ENCODE data around the gene TNPO2.

TNPO2 gene

DNA sequence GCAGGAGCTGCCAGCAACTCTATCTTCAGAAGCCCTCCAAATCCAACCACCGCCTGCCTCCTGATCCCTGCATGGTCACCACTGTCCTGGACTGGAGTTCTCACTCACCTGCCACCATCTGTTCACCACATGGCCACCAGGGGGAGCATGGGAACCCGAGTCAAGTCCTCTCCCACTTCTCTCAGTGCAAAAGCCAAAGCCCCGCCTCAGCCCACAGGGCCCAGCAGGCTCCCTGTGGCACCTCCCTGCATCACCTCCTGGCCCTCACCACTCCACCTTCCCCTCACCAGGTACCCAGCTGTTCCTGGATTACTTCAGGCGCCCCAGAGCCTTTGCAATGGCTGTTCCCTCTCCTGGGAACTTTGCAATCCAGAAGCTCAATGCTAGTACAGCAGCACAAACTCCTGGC lies 47.3 kb downstream of the TNPO2 start:
- DNase-seq (ENCODE audit: low read depth, low spot score) = peak; percentile 78

DNA sequence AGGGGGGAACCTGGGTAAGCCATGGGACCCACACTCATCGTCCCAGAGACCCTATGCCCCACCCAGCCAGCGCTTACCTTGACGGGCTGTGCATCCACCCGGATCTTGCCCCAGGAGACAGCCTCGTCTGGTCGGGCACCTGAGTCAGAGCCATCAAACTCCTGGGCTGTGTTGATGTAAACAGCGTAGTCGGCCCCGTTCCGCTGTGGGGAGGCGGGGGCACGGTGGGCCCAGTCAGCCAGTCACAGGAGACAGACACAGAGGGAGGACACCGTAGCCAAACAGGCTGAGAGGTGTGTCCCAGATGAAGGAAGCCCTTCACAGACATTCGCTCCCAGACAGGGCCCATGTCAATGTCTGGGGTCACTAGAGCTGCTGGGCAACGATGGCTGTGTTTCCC lies 47.8 kb downstream of the TNPO2 start:
- no peak for DNase-seq (ENCODE audit: low read depth, low spot score)

DNA sequence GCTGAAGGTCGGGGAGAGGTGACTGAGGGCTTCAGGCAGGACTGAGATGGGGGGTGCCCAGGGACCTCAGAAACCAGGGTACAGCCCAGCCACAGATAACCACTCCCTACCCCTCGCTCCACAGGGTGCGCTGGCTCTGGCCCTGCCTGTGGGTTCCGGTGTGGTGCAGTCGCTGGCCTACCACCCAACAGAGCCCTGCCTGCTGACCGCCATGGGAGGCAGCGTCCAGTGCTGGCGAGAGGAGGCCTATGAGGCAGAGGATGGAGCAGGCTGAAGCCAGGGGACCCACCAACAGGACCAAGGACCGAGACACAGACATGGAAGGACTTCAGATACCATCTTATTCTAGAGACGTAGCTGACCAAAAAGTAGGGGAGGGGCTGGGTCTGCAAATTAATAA lies 48.3 kb downstream of the TNPO2 start:
- DNase-seq (ENCODE audit: low read depth, low spot score) = no peak

DNA sequence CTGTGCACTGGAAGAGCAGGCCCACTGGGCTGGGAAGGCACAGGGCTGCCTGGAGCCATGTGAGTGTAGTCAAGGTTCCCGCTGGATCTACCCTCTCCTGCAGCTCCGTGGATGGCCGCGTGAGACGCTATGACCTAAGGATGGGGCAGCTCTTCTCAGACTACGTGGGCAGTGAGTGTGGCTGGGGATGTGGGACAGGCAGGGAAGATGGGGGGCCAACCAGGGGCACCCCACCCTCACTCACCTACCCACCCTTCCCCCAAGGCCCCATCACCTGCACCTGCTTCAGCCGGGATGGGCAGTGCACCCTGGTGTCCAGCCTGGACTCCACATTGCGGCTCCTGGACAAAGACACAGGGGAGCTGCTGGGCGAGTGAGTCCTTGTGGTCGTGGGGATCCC lies 51.0 kb downstream of the TNPO2 start:
- DNase-seq (ENCODE audit: low read depth, low spot score) = no peak

DNA sequence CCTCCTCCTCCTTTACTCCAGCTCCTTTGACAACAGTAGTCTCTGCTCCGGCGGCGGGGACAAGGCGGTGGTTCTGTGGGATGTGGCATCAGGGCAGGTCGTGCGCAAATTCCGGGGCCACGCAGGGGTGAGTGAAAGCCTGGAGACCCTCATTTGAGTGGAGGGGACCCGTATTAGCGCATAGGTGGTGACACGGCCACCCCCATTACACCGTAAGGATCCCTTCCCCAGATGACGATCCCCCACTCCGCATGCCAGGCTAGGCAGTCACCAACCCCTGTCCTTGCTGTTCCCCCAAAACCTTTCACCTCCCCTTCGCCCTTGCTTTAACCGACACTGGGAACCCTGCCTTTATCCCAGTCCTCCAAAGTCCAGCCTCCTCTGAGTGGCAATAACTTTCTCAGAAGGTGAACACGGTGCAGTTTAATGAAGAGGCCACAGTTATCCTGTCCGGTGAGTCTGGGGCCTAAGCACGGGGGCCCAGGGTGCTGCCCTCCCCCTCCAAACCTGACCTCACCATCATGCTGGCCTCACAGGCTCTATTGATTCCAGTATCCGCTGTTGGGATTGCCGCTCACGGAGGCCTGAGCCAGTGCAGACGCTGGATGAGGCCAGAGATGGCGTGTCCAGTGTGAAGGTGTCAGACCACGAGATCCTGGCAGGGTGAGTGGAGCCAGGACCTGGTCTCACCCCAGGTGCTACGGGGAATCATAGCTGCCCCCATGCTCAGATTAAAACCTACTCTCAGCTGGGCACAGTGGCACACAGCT lies 53.4 kb downstream of the TNPO2 start:
- no peak for DNase-seq (ENCODE audit: low read depth, low spot score)

DNA sequence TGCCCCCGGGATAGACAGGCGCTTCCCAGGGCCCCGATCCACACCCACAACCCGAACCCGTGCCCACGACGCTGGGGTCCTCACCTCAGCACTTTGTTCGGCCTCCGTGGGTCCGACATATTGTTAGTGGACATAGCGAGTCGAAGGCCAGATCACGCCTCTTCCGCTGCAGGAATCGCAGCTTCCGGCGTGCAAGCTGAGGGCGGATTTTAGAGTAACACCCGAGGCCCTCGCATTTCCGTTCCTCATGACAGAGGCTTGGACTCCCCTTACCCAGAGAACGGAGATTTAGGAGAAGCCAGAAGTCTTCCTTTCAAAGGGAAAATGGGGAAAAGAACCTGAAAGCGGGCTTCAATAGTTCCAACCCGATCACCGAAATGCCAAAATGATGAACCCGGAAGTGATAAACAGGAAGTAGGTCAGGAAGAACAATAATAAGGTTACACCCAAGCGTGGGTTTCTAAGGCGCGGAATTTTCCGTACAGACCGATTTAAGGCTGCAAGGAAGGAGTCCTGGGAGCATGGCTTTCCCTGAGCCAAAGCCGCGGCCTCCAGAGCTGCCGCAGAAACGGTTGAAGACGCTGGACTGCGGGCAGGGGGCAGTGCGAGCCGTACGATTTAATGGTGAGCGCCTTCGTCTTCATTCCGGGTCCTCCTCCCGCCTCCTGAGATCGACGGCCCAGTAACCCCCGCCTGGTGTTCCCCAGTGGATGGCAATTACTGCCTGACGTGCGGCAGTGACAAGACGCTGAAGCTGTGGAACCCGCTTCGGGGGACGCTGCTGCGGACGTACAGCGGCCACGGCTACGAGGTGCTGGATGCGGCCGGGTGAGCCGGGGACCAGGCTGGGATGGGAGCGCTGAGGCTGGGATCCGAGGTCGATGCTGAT lies 54.2 kb downstream of the TNPO2 start:
- DNase-seq (ENCODE audit: low read depth, low spot score) = no peak

DNA sequence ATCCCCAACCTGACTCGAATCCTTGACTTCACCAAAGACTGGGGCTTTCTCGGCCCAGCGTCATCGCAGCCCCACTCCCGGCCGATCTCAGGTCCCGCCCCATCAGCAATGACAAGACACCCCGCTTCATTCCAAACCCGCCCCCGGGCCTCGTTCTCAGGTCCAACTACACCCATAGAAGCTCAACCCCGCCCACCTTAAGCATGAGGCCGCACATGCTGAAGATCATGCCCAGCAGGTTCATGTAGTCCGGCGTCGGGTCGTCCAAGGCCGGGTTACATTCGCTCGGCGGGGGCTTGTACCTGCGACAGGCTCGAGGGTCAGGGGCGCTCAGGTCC lies 54.8 kb downstream of the TNPO2 start:
- DNase-seq (ENCODE audit: low read depth, low spot score) = no peak

DNA sequence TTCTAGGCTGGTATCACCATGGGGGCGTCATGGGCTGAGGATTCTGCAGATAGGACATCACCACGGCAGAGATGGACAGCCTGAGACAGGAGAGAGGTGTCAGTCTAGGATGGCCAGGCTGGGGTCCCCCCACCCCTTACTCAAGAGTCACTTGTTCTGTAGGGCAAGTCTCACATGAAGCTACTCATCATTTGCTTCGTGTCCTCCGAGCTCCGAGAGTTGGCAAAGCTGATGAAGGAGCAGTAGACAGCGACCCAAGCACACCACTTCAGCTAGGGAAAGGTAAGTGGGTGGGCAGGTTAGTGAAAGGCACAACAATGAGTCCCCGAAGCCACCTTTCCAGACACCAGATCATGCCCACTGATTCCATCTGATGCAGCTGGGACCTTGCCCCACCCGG lies 55.4 kb downstream of the TNPO2 start:
- DNase-seq (ENCODE audit: low read depth, low spot score) = no peak

DNA sequence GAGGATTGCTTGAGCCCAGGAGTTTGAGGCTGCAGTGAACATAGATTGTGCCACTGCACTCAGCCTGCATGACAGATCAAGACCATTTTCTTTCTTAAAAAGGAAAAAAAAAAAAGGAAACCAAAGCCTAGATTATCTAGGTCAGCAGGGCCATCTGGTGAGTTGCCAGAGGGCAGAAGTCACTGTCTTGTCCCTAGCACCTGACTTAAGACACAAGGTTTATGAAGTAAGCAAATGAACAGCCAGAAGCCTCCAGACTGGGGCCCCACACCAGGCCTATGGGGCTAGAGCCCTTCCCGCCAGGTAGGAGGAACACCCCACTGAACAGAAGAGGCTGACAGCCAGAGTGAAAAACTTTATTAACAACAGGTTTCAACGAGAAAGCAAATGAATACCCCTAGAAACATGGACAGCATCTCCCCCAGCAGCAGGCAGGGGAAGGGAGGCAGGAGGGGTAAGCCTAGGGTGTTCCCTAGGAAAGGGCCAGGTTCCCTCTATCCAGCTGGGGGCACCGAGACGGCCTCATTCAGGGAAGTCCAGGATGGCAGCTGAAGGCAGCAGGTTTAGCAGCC lies 55.9 kb downstream of the TNPO2 start:
- no peak for DNase-seq (ENCODE audit: low read depth, low spot score)

DNA sequence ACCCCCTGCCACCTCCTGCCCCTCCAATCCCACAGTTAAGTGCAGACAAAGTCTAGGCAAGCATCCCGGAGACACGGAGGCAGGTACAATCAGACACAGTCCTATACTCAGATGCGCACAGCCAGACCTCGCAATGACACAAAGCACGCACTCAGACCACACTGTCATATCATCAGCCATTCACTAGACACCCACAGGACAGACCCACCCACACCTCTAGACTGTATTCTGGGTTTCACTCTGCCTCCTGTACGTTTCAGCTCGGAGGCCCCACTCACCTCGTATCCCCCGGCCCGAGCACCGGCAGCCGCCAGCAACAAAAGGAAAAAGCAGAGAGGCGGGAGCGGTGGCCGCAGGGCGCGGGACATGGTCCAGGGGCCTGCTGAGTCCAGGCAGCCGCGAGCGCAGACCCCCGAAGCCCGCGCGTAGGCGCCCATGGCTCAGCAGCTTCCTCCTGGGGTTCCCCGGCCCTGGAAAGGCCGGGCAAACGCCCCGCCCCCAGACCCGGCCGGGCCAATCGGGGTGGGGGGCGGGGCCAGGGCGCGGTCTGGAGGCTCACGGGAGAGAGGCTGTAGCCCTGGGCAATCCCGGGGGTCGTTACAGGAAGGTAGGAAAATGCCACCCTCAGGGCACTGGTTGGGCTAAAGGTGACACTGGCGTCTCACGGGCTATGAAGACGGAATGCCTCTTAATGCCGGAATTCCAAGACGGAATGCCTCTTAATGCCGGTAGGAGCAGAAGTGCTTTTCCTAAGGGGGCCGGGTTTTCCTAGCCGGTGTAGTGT lies 57.3 kb downstream of the TNPO2 start, which contains the start of the genes MAN2B1 and WDR83:
MAN2B1 (minus strand) TSS at position 478 of the 784 bp plus-strand sequence; CDS start at position 437, 41 bp downstream.
WDR83 (plus strand) TSS at position 543 of the 784 bp plus-strand sequence. CDS start 2,984 bp downstream, outside the sequence.
- DNase-seq (ENCODE audit: low read depth, low spot score) = peak; percentile 73

DNA sequence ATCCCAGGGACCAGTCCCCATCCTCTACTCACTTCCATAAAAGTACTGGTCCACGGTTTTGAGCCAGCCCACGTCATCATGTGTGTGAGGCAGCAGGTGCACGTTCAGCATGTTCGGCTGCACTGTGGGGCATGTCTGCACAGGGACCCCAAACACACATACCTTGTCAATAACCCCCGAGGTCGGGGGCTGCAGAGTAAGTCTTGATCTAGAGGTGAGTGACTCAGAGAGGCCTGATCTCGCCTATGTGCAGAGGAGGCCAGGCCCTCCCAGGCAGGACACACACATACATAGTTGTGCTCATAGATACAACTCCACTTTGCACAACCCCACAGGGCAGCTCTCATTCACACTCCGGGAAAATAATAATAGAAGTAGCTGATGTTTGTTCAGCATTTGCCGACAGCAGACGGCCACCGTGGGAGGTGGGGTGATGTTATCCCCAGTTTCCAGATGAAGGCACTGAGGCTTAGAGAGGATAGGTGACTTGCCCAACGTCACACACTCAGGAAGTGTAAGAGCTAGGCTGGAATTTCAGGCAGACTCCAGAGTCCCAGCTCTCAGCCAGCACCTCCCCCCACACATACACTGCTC lies 58.0 kb downstream of the TNPO2 start:
- DNase-seq (ENCODE audit: low read depth, low spot score) = no peak

DNA sequence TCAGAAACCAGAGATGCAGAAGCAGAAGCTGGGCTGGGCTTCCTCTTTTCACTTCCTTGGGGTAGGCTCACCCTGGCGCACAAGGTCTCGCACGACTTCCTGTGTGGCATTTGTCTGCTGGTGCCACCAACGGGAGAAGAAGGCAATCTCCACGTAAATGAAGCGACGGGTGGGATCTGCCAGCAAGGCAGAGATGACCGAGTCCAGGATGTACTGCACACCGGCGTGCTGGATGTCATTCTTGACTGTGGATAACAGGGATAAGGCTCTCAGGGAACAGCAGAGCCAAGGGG lies 58.5 kb downstream of the TNPO2 start:
- no peak for DNase-seq (ENCODE audit: low read depth, low spot score)

DNA sequence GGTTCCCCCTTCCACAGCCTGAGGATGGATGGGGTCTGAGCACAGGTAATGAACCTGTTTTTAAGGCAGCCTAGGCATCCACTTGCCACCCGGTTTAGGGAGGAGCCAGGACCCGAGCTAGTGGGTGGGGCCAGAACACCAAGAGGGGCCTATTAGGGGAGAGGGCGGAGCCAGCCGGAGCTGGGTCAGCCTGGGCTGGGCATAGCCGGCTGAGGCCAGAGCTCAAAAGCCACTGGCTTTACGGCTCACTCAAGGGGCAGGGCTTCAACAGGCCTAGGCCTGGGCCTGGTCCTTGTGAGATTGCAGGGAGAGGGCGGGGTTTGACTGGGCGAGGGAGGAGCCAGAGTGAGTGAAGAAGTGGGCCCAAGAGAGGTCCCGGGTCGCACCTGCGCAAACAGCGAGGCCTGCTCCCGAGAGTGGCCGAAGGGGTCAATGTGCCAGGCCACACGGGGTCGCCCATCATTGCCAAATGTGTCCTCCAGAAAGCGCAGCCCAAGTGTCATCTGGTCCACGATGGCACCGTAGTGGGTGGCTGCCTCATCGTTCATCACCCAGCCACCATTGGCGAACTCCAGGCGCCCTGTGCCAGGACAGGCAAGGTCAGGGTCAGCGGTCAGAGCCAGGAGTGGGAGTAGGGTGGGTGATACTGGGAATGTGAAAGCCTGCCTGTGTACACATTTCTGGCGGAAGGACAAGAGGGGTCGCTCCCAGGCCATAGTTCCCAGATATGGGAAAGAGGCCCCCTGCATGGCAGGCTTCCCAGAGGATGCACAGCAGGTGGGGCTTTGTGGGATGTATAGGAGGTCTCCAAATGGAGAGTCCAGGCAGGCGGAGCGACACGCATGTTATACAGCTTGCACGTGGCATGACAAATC lies 59.1 kb downstream of the TNPO2 start:
- no peak for DNase-seq (ENCODE audit: low read depth, low spot score)

DNA sequence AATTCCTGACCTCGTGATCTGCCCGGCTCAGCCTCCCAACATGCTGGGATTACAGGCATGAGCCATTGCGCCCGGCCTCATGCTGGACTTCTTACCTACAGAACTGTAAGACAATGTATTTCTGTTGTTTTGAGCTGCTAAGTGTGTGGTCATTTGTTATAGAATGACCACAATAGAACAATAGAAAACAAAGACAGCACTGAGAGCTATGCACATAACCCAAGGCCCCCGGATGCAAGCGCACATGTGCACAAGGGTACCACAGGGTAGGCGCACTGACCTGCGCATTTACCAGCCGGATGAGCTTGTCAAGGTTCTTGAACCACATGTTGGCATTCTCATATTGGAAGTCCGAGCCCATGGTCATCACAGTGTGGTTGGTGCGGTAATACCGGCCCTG lies 62.8 kb downstream of the TNPO2 start:
- no peak for DNase-seq (ENCODE audit: low read depth, low spot score)

DNA sequence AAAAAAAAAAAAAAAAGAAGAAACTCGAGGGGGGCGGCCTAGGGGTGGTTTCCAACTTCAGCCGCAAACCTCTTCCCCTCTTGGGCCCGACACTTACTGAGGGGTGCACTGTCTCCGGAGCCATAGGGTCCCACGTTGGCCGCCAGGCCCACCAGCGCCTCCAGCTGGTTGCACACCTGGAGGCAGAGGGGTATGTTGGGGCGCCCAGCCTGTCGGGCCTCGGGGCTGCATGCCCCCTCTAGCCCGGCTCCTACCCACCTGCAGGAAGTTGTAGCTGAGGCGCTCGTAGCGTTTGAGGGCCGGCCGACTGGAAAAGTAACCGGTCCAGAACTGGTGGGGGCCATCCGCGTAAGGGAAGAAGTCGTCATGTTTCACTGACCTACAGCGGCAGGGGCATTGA lies 65.8 kb downstream of the TNPO2 start:
- DNase-seq (ENCODE audit: low read depth, low spot score) = no peak

DNA sequence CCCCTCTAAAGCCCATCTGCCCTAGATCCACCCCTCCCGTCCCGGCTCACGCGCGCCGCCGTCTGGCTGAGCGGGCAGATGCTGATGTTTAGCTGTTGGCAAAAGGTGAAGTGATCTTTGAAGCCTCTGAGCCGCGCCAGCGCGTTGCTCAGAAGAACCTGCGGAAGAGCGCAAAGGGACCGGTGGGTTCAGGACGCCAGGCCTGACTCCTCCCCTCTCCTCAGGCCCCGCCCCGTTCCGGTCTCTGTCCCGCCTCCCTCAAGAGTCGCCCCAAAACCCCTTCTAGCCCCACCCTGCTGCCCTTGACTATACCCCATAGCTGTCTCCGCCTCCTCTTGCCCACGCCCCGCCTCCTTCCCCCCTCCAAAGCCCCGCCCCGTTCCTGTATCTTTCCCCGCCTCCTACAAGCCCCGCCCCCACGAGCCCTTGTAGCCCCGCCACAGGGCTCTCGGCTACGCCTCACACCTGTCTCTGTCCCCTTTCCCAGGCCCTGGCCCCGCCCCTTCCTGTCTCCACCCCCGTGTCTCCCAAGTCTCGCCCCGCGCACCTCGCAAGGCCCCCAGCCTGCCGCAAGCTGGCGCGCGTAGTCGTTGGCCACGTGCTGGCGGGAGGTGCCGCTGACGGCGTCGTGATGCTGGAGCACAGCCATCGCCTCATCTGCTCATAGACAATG lies 66.7 kb downstream of the TNPO2 start:
- DNase-seq (ENCODE audit: low read depth, low spot score) = no peak

DNA sequence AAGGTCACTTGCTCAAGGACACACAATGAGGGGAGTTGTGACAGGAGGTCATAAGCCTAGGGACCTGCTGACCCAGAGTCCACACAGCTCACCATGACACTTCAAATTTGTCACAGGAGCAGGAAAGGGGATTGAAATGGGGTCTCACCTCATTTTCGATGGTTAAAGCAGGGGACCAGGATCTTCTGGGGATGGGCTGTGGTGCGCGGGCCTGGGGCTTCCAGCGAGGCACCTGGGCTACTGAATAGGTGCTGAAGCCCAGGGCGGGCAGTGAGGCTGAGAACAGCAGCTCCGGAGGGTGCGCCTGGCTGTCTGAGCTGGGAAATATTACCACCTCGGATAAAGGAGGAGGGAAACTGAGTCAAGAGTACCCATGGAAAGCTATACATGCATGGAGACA lies 68.2 kb downstream of the TNPO2 start:
- no peak for DNase-seq (ENCODE audit: low read depth, low spot score)

DNA sequence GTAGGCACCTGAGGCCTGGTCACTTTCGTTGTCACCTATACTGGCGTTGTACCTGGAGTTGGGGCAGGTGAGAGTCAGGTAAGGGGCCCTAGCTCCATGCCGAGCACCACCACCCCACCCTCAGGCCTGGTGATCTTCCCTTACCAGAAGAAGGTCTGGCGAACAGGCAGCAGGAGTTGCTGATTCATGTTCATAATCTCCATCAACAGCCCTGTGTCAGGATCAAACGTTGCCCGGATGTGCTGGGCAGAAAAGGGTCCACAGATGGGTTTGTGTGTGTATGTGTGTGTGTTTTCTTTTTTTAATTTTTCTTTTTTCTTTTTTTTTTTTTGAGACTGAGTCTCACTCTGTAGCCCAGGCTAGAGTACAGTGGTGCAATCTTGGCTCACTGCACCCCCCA lies 71.5 kb downstream of the TNPO2 start:
- no peak for DNase-seq (ENCODE audit: low read depth, low spot score)

DNA sequence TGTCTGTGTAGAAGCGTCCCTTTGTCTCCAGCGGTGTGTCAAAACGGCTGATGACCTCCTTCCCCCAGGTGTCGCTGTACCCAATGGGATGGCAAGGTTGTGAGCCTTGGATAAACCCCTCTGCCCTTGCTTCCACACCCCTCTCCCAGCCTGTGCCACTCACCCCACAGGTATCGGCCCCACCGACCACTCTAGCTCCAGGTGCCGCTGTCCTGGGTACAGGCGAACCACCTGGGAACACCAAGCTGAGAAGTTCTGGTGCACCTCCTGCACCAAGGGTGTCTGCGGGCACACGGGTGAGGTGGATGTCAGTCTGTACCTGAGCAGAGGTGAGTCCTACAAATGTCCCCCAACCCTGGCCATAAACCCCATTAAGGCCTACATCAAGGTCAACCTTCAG lies 73.8 kb downstream of the TNPO2 start:
- DNase-seq (ENCODE audit: low read depth, low spot score) = no peak
